Heart left ventricle (tissue), 16 donors: ENCODE results near the gene STKLD1. TPM values are rescaled to one million over a fixed set of nuclear protein-coding genes. Genes with fewer than 3 reads are reported as not detected.
A peak's percentile ranks its signal among the peaks of the same experiment; 100 is the strongest.

ENCODE experiments used
- ATAC-seq, 4 donors: fragments of 200-7000 bp; cut with Tn5 transposase; one replicate each; pipeline ENCODE4 v1.9.1; 2020 to 2022; ENCODE audit warnings: moderate library complexity in 4 of 4, mild to moderate bottlenecking in 3 of 4, moderate number of reproducible peaks in 1 of 4
- DNase-seq, 5 donors: peaks; one replicate each; pipeline ENCODE4 v3.0.0-alpha.2; 2020
- H3K27ac ChIP-seq, 12 donors: fragments of 200-600 bp; sonication (generic) in 4 of 12; one replicate each; pipeline versions ENCODE4 v1.5.0 to v1.8.0; 2016 to 2022; ENCODE audit warnings: mild to moderate bottlenecking in 2 of 12
- H3K27me3 ChIP-seq, 9 donors: fragments of 200-600 bp; sonication (generic) in 2 of 9; one replicate each; pipeline versions ENCODE4 v1.5.1 to v1.8.0; 2016 to 2022; ENCODE audit warnings: mild to moderate bottlenecking in 3 of 9
- H3K36me3 ChIP-seq, 9 donors: fragments of 200-600 bp; sonication (generic) in 2 of 9; one replicate each; pipeline versions ENCODE4 v1.5.0 to v1.8.0; 2018 to 2022; ENCODE audit warnings: mild to moderate bottlenecking in 2 of 9
- H3K4me1 ChIP-seq, 12 donors: fragments of 200-600 bp; sonication (generic) in 4 of 12; one replicate each; pipeline versions ENCODE4 v1.5.0 to v1.8.0; 2016 to 2022; ENCODE audit warnings: mild to moderate bottlenecking in 3 of 12
- H3K4me3 ChIP-seq, 12 donors: fragments of 200-600 bp; sonication (generic) in 4 of 12; one replicate each; pipeline versions ENCODE4 v1.5.0 to v1.8.0; 2017 to 2022; ENCODE audit warnings: mild to moderate bottlenecking in 9 of 12, moderate library complexity in 4 of 12
- H3K9me3 ChIP-seq, 12 donors: fragments of 200-600 bp; sonication (generic) in 4 of 12; one replicate each; pipeline versions ENCODE4 v1.5.0 to v1.8.0; 2016 to 2022; ENCODE audit warnings: mild to moderate bottlenecking in 1 of 12
- CTCF ChIP-seq, 12 donors: fragments of 200-600 bp; sonication (generic) in 4 of 12; IDR thresholded peaks; one replicate each; pipeline versions ENCODE4 v1.5.0 to v1.8.0; 2018 to 2022; ENCODE audit warnings: antibody characterized with exemption in 12 of 12, mild to moderate bottlenecking in 5 of 12
- POLR2A ChIP-seq, 2 donors: fragments of 450-650 bp; IDR thresholded peaks; one replicate each; pipeline ENCODE4 v1.6.1; 2017; ENCODE audit warnings: antibody characterized with exemption in 2 of 2, mild to moderate bottlenecking in 2 of 2, moderate library complexity in 2 of 2
- WGBS, 4 donors: extraction: QIAGEN DNeasy Blood & Tissue Kit in 2 of 4; methylation state at CpG; one replicate each; pipeline versions ENCODE4 v1.1.5 to v1.1.7; 2013 to 2018; 5-methylcytosine and 5-hydroxymethylcytosine counted together
- intact Hi-C, 10 donors: fragments of 100-400 bp; cut with DNase I; formaldehyde crosslinking; loops; one replicate each; pipeline versions ENCODE4 v1.11.1 to v1.14.2; 2022
- polyA plus RNA-seq, 2 donors: library from polyadenylated mRNA; stranded (reverse); fragments of 200-250 nt; gene quantifications; one replicate each; pipeline ENCODE4 v1.2.3, GENCODE V29; 2013
- total RNA-seq, 9 donors: library from RNA; depleted of rRNA in 2 of 9; stranded (reverse); fragments of >200 nt in 2 of 9; fragmentation: NEBNext Ultra II Directional in 3 of 9; extraction: Animal tissue kit (Norgen Biotek cat#: 25700) in 3 of 9; gene quantifications; one replicate each; pipeline versions ENCODE4 v1.1.0 to v1.2.4, GENCODE V29; 2016 to 2023
- donor health status: ischemic (EF 13 %, LVEDD 7.1; RV severe dilation, severe dysfunction).
- donor health status: healthy with polysubstance abuse.
- donor health status: DM: no; HTN: yes; CAD: no.
- donor health status: DM: no; HTN: no; CAD: no.
- donor health status: ischemic (EF 25% LVEDD 6.9; RV normal size, moderate dysfunction).
- donor health status: ischemic (EF 25% LVEDD 5.7; RV mildly dilated, moderate dysfunction).
- donor health status: healthy.
- donor health status: DM: yes; HTN: yes; CAD: no.
- donor health status: ischemic (EF 35%, LVEDD 5.7; RV mildly dilated, moderate dysfunction).
- donor health status: nonischemic (EF 11% LVEDD 7.7; RV severe dilation, severe dysfunction).
- donor health status: DM: yes; HTN: yes; CAD: no.
- donor health status: PGD.
- donor health status: ischemic (EF 29% LVEDD 5.4; RV normal size, mild dysfunction).
- donor health status: nonischemic (EF 23%, LVEDD 6.1; RV moderate dilation, normal function).

The STKLD1 gene
- total and polyA plus RNA-seq, 11 donors, result 0.25 to 0.91 (median 0.46) TPM; not detected in 2

- ATAC-seq (no peak), DNase-seq (no peak)
- Histone ChIP-seq H3K27me3 (no peaks in the 10 kb centered on the region), H3K36me3 (peaks cover 0 to 47% (median 40%) of the 10 kb centered on the region in 9 donors), H3K9me3 (no peaks in the 10 kb centered on the region), H3K4me1 (peaks cover 3 to 50% (median 26%) of the 10 kb centered on the region in 12 donors), H3K27ac (no peak overlapping the region), H3K4me3 (peak overlapping the region in 4 of 12 donors; percentile 4 to 97 (median 88))
- intact Hi-C loops, result loop anchor here in 2 of 10 donors (2.0 to 5.0 kb wide), 2 partner anchors 19 to 130 kb away; partner anchors contain the start of genes STKLD1 (in 1 of the 2) and SURF4 (in 1 of the 2)
- no peak for TF ChIP-seq POLR2A (IDR thresholded peaks at IDR 0.05)
- 82 to 87% (median 85%) methylated on average over 12 to 14 of the region's 14 CpGs for WGBS, 4 donors
These were observed 18.5 kb upstream of the STKLD1 start for GRCh38 chr9:133357656-133358055.

- Histone ChIP-seq H3K4me3 (no peak overlapping the region), H3K36me3 (peaks cover 0 to 50% (median 47%) of the 10 kb centered on the region in 9 donors), H3K9me3 (no peaks in the 10 kb centered on the region), H3K27me3 (no peaks in the 10 kb centered on the region), H3K27ac (no peak overlapping the region), H3K4me1 (peaks cover 3 to 50% (median 25%) of the 10 kb centered on the region in 12 donors)
- ATAC-seq, result peak; percentile 4 to 30 (median 16)
- no peak for DNase-seq
- 26 to 44% (median 42%) methylated on average over 13 to 20 of the region's 20 CpGs for WGBS, 4 donors
- peak in 8 of 12 donors; percentile 15 to 47 (median 26) for TF ChIP-seq CTCF (IDR thresholded peaks at IDR 0.05)
- no peak for TF ChIP-seq POLR2A (IDR thresholded peaks at IDR 0.05)
- intact Hi-C loops, result loop anchor here in 1 of 10 donors (5.0 kb wide), 1 partner anchor 128 kb away; no protein-coding TSS in a partner anchor
These were observed 16.6 kb upstream of the STKLD1 start for GRCh38 chr9:133359399-133360175.

- intact Hi-C loops, result no loop called here
- Histone ChIP-seq H3K9me3 (no peaks in the 10 kb centered on the region), H3K4me1 (peaks cover 3 to 40% (median 15%) of the 10 kb centered on the region in 12 donors), H3K36me3 (peaks cover 0 to 60% (median 58%) of the 10 kb centered on the region in 9 donors), H3K4me3 (no peak overlapping the region), H3K27me3 (no peaks in the 10 kb centered on the region), H3K27ac (no peak overlapping the region)
- TF ChIP-seq CTCF (IDR thresholded peaks at IDR 0.05), result no peak
- TF ChIP-seq POLR2A (IDR thresholded peaks at IDR 0.05), result no peak
- no peak for DNase-seq
- ATAC-seq, result no peak
- 79 to 83% (median 81%) methylated on average over 20 to 21 of the region's 21 CpGs for WGBS, 4 donors
These were observed 15.5 kb upstream of the STKLD1 start for GRCh38 chr9:133360400-133361393.

- TF ChIP-seq CTCF (IDR thresholded peaks at IDR 0.05) (no peak), POLR2A (IDR thresholded peaks at IDR 0.05) (no peak)
- H3K4me3 ChIP-seq, result no peak overlapping the region
- no peak for DNase-seq
- intact Hi-C loops, result no loop called here
- no peak overlapping the region for H3K27ac ChIP-seq
- peaks cover 0 to 69% (median 67%) of the 10 kb centered on the region in 9 donors for H3K36me3 ChIP-seq
- H3K27me3 ChIP-seq, result no peaks in the 10 kb centered on the region
- no peak for ATAC-seq
- H3K4me1 ChIP-seq, result peaks cover 3 to 35% (median 13%) of the 10 kb centered on the region in 12 donors
- no peaks in the 10 kb centered on the region for H3K9me3 ChIP-seq
- WGBS, 4 donors, result 81 to 83% (median 82%) methylated on average over 13 of the region's 13 CpGs
These were observed 14.6 kb upstream of the STKLD1 start for GRCh38 chr9:133361507-133362092.
